Heart right ventricle (tissue), 16 donors: ENCODE measurements around the gene ADGRG3. TPM values are rescaled to one million over a fixed set of nuclear protein-coding genes. Genes with fewer than 3 reads are reported as not detected.

Source experiments
- ATAC-seq, 8 donors: fragments of 200-7000 bp; cut with Tn5 transposase; one replicate each; pipeline ENCODE4 v1.9.1; 2020; ENCODE audit warnings: mild to moderate bottlenecking in 8 of 8, moderate library complexity in 8 of 8, moderate number of reproducible peaks in 1 of 8
- DNase-seq, 2 donors: peaks; one replicate each; pipeline ENCODE4 v3.0.0-alpha.2; 2020
- H3K27ac ChIP-seq, 10 donors: fragments of 200-600 bp; sonication (generic) in 2 of 10; one replicate each; pipeline versions ENCODE4 v1.5.0 to v1.8.0; 2020 to 2022; ENCODE audit warnings: mild to moderate bottlenecking in 3 of 10
- H3K27me3 ChIP-seq, 7 donors: fragments of 200-600 bp; one replicate each; pipeline ENCODE4 v1.8.0; 2021 to 2022; ENCODE audit warnings: mild to moderate bottlenecking in 2 of 7
- H3K36me3 ChIP-seq, 9 donors: fragments of 200-600 bp; sonication (generic) in 1 of 9; one replicate each; pipeline versions ENCODE4 v1.5.0 to v1.8.0; 2020 to 2022; ENCODE audit warnings: mild to moderate bottlenecking in 2 of 9
- H3K4me1 ChIP-seq, 9 donors: fragments of 200-600 bp; sonication (generic) in 1 of 9; one replicate each; pipeline versions ENCODE4 v1.5.0 to v1.8.0; 2020 to 2022; ENCODE audit warnings: mild to moderate bottlenecking in 4 of 9
- H3K4me3 ChIP-seq, 10 donors: fragments of 200-600 bp; sonication (generic) in 2 of 10; one replicate each; pipeline versions ENCODE4 v1.5.0 to v1.8.0; 2020 to 2022; ENCODE audit warnings: mild to moderate bottlenecking in 7 of 10, moderate library complexity in 2 of 10
- H3K9me3 ChIP-seq, 11 donors: fragments of 200-600 bp in 10 of 11; sonication (generic) in 2 of 11; one replicate each; pipeline versions ENCODE4 v1.5.0 to v1.8.0; 2013 to 2022; ENCODE audit warnings: mild to moderate bottlenecking in 2 of 11, control low read depth in 1 of 11, moderate library complexity in 1 of 11
- WGBS, 2 donors: extraction: QIAGEN DNeasy Blood & Tissue Kit; methylation state at CpG; one replicate each; pipeline ENCODE4 v1.1.7; 2013; ENCODE audit warnings: inconsistent platforms in 1 of 2; 5-methylcytosine and 5-hydroxymethylcytosine counted together
- intact Hi-C, 10 donors: fragments of 100-400 bp; cut with DNase I; formaldehyde crosslinking; loops; one replicate each; pipeline versions ENCODE4 v1.11.1 to v1.14.2; 2022
- polyA plus RNA-seq, 2 donors: library from polyadenylated mRNA; stranded (reverse); fragments of 200-250 nt; gene quantifications; one replicate each; pipeline ENCODE4 v1.2.3, GENCODE V29; 2013
- total RNA-seq, 10 donors: library from RNA; stranded (reverse); fragmentation: NEBNext Ultra II Directional in 3 of 10; extraction: Animal tissue kit (Norgen Biotek cat#: 25700) in 3 of 10; gene quantifications; one replicate each; pipeline versions ENCODE4 v1.2.1 to v1.2.4, GENCODE V29; 2021 to 2023
- TF ChIP-seq, protein P1 (sequence below), 9 donors: fragments of 200-600 bp; sonication (generic) in 2 of 9; IDR thresholded peaks; one replicate each; pipeline versions ENCODE4 v1.5.0 to v1.8.0; 2021 to 2022; ENCODE audit warnings: antibody characterized with exemption in 9 of 9, mild to moderate bottlenecking in 5 of 9, moderate library complexity in 1 of 9
- donor health status: Arrhythmogenic right ventricular cardiomyopathy.
- donor health status: ischemic (EF 13 %, LVEDD 7.1; RV severe dilation, severe dysfunction).
- donor health status: healthy with polysubstance abuse.
- donor health status: DM: no; HTN: yes; CAD: no.
- donor health status: DM: no; HTN: no; CAD: no.
- donor health status: ischemic (EF 25% LVEDD 6.9; RV normal size, moderate dysfunction).
- donor health status: ischemic (EF 25% LVEDD 5.7; RV mildly dilated, moderate dysfunction).
- donor health status: healthy.
- donor health status: DM: yes; HTN: yes; CAD: no.
- donor health status: Ischemic cardiomyopathy.
- donor health status: ischemic (EF 35%, LVEDD 5.7; RV mildly dilated, moderate dysfunction).
- donor health status: nonischemic (EF 11% LVEDD 7.7; RV severe dilation, severe dysfunction).
- donor health status: DM: yes; HTN: yes; CAD: no.
- donor health status: PGD.
- donor health status: ischemic (EF 29% LVEDD 5.4; RV normal size, mild dysfunction).
- donor health status: nonischemic (EF 23%, LVEDD 6.1; RV moderate dilation, normal function).

ADGRG3 gene
- total and polyA plus RNA-seq, 12 donors: 0.22 to 2.4 (median 0.55) TPM; not detected in 2

- no peaks in the 10 kb centered on the region for H3K9me3 ChIP-seq
- peak within 1 kb of the TSS in 3 of 10 donors; percentile 22 to 36 (median 22) for H3K4me3 ChIP-seq
- peak within 1 kb of the TSS in 1 of 10 donors; percentile 74 for H3K27ac ChIP-seq
- DNase-seq (peak in 1 of 2 donors; percentile 39), ATAC-seq (peak in 7 of 8 donors; percentile 25 to 66 (median 40))
- peaks cover 0 to 15% (median 0%) of the 10 kb centered on the region in 9 donors for H3K4me1 ChIP-seq
- intact Hi-C loops: no loop called here
- TF ChIP-seq, protein P1, sequence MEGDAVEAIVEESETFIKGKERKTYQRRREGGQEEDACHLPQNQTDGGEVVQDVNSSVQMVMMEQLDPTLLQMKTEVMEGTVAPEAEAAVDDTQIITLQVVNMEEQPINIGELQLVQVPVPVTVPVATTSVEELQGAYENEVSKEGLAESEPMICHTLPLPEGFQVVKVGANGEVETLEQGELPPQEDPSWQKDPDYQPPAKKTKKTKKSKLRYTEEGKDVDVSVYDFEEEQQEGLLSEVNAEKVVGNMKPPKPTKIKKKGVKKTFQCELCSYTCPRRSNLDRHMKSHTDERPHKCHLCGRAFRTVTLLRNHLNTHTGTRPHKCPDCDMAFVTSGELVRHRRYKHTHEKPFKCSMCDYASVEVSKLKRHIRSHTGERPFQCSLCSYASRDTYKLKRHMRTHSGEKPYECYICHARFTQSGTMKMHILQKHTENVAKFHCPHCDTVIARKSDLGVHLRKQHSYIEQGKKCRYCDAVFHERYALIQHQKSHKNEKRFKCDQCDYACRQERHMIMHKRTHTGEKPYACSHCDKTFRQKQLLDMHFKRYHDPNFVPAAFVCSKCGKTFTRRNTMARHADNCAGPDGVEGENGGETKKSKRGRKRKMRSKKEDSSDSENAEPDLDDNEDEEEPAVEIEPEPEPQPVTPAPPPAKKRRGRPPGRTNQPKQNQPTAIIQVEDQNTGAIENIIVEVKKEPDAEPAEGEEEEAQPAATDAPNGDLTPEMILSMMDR (IDR thresholded peaks at IDR 0.05): no peak
- H3K27me3 ChIP-seq: peaks cover 0 to 16% (median 0%) of the 10 kb centered on the region in 7 donors
- 44 to 48% methylated on average over 8 of the region's 8 CpGs for WGBS, 2 donors
- H3K36me3 ChIP-seq: no peaks in the 10 kb centered on the region
Observed at GRCh38 chr16:57694725-57695679, 26.9 kb downstream of the ADGRG3 start, which contains the start of gene DRC7. DRC7 (plus strand) TSS chr16:57694806; CDS start chr16:57697950, 3,144 bp downstream.

- no peaks in the 10 kb centered on the region for H3K9me3 ChIP-seq
- H3K4me3 ChIP-seq: no peak overlapping the region
- TF ChIP-seq, protein P1 (IDR thresholded peaks at IDR 0.05): no peak
- peak overlapping the region in 1 of 10 donors; percentile 74 for H3K27ac ChIP-seq
- H3K36me3 ChIP-seq: no peaks in the 10 kb centered on the region
- H3K4me1 ChIP-seq: peaks cover 0 to 9% (median 0%) of the 10 kb centered on the region in 9 donors
- DNase-seq (no peak), ATAC-seq (no peak)
- intact Hi-C loops: no loop called here
- 75 to 83% methylated on average over 5 of the region's 5 CpGs for WGBS, 2 donors
- H3K27me3 ChIP-seq: peaks cover 0 to 10% (median 0%) of the 10 kb centered on the region in 7 donors
Observed at GRCh38 chr16:57695680-57696069, 27.6 kb downstream of the ADGRG3 start.

DNA sequence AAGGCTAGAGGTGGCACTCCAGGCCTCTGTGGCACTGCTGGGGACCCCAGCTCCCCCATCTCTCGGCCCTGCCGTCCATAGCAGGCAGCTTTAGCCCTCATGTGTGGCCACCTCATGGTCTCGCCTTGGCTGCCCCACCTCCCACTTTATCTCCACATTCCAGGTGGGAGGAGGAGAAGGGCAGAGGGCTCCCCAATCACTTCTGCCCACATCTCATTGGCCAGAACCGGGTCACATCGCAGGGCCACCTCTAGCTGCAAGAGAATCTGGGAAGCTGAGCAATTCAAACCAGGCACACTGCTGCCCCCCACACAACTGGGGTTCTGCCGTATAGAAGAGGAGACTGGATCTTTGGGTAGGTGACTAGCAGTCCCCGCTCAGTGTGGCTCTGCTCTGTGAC is 28.1 kb downstream of the ADGRG3 start:
- intact Hi-C loops: no loop called here
- H3K4me3 ChIP-seq: no peak overlapping the region
- peaks cover 0 to 10% (median 0%) of the 10 kb centered on the region in 7 donors for H3K27me3 ChIP-seq
- DNase-seq (no peak), ATAC-seq (no peak)
- H3K4me1 ChIP-seq: peaks cover 0 to 6% (median 0%) of the 10 kb centered on the region in 9 donors
- H3K36me3 ChIP-seq: no peaks in the 10 kb centered on the region
- 91 to 93% methylated on average over 7 of the region's 7 CpGs for WGBS, 2 donors
- no peak overlapping the region for H3K27ac ChIP-seq
- H3K9me3 ChIP-seq: no peaks in the 10 kb centered on the region
- TF ChIP-seq, protein P1 (IDR thresholded peaks at IDR 0.05): no peak

- Histone ChIP-seq H3K9me3 (no peaks in the 10 kb centered on the region), H3K4me1 (no peaks in the 10 kb centered on the region), H3K4me3 (no peak overlapping the region), H3K27me3 (peaks cover 0 to 2% (median 0%) of the 10 kb centered on the region in 7 donors), H3K36me3 (no peaks in the 10 kb centered on the region), H3K27ac (no peak overlapping the region)
- intact Hi-C loops: no loop called here
- 91 to 93% methylated on average over 17 of the region's 17 CpGs for WGBS, 2 donors
- no peak for DNase-seq
- ATAC-seq: no peak
- TF ChIP-seq, protein P1 (IDR thresholded peaks at IDR 0.05): no peak
Observed at GRCh38 chr16:57697896-57698537, 29.9 kb downstream of the ADGRG3 start.
